CD4-positive, CD25-positive, alpha-beta regulatory T cell (primary cell): ENCODE data around the gene CPSF3. TPM values are rescaled to one million over a fixed set of nuclear protein-coding genes. Genes with fewer than 3 reads are reported as not detected.
A peak's percentile ranks its signal among the peaks of the same experiment; 100 is the strongest.

Experiments
- ATAC-seq, 2 donors: fragments of 150-1000 bp; cut with Tn5 transposase; one replicate each; pipeline ENCODE4 v1.10.0; 2021; ENCODE audit warnings: low read depth in 2 of 2, moderate number of reproducible peaks in 2 of 2, moderate library complexity in 1 of 2
- DNase-seq, 3 donors: peaks; one replicate each; pipeline versions ENCODE4 v3.0.0 to v3.0.0-alpha.2; 2012 to 2022; ENCODE audit warnings: mixed read lengths in 1 of 3
- H3K27ac ChIP-seq: one replicate; pipeline ENCODE4 v1.7.0; 2013; ENCODE audit warnings: mild to moderate bottlenecking, low read length; ENCODE audit not compliant: insufficient read depth, poor library complexity, severe bottlenecking
- H3K27me3 ChIP-seq: one replicate; pipeline ENCODE4 v1.7.0; 2013; ENCODE audit warnings: low read length; ENCODE audit not compliant: control insufficient read depth, insufficient read depth
- H3K36me3 ChIP-seq: one replicate; pipeline ENCODE4 v1.7.0; 2013; ENCODE audit warnings: mild to moderate bottlenecking, low read length, moderate library complexity; ENCODE audit not compliant: control insufficient read depth, insufficient read depth
- H3K4me1 ChIP-seq: 2 replicates; pipeline ENCODE4 v1.7.0; 2013; ENCODE audit warnings: mild to moderate bottlenecking, low read length; ENCODE audit not compliant: insufficient read depth, control insufficient read depth, poor library complexity, severe bottlenecking
- H3K4me3 ChIP-seq: one replicate; pipeline ENCODE4 v1.7.0; 2013; ENCODE audit warnings: low read depth, mild to moderate bottlenecking, low read length, moderate library complexity
- H3K9me3 ChIP-seq, 2 experiments: 1 replicate in 1 of 2; 2 replicates in 1 of 2; pipeline ENCODE4 v1.7.0; 2013; ENCODE audit warnings: low read length in 2 of 2, mild to moderate bottlenecking in 1 of 2, moderate library complexity in 1 of 2; ENCODE audit not compliant: control insufficient read depth in 2 of 2
- H3K27ac Mint-ChIP-seq, 3 donors: one replicate each; pipeline ENCODE4 v1.8.0; 2020 to 2022; ENCODE audit warnings: mild to moderate bottlenecking in 3 of 3, mixed read lengths in 3 of 3, moderate library complexity in 2 of 3
- H3K27me3 Mint-ChIP-seq: one replicate; pipeline ENCODE4 v1.8.0; 2022; ENCODE audit warnings: mild to moderate bottlenecking, mixed read lengths
- H3K36me3 Mint-ChIP-seq: one replicate; pipeline ENCODE4 v1.8.0; 2020; ENCODE audit warnings: mixed read lengths
- H3K4me1 Mint-ChIP-seq, 4 donors: one replicate each; pipeline ENCODE4 v1.8.0; 2020 to 2022; ENCODE audit warnings: mixed read lengths in 4 of 4, mild to moderate bottlenecking in 1 of 4
- H3K4me3 Mint-ChIP-seq, 4 donors: one replicate each; pipeline ENCODE4 v1.8.0; 2020 to 2022; ENCODE audit warnings: mild to moderate bottlenecking in 4 of 4, mixed read lengths in 4 of 4, moderate library complexity in 3 of 4
- H3K9me3 Mint-ChIP-seq, 7 donors: one replicate each; pipeline ENCODE4 v1.8.0; 2020 to 2022; ENCODE audit warnings: mixed read lengths in 7 of 7, mild to moderate bottlenecking in 3 of 7, moderate library complexity in 2 of 7
- polyA plus RNA-seq, 4 donors: library from polyadenylated mRNA; unstranded; fragments of 300-500 nt; fragmentation: Illumina TruSeq; gene quantifications; one replicate each; pipeline ENCODE4 v1.2.3, GENCODE V29; 2021
- total RNA-seq: library from RNA; stranded (reverse); gene quantifications from one replicate; pipeline ENCODE4 v1.2.3, GENCODE V29; 2022

The CPSF3 gene
- total and polyA plus RNA-seq, 5 donors from 2014 or later = 23.1 to 37.8 (median 35.4) TPM

GRCh38 chr2:9474361-9475057 lies 51.1 kb downstream of the CPSF3 start, which contains the start of gene IAH1:
TSS of gene IAH1 (plus strand) at chr2:9474551. CDS start at chr2:9474567, 16 bp downstream.
- Mint-ChIP-seq H3K36me3 (peaks cover 15% of the 10 kb centered on the region), H3K27ac (peak within 1 kb of the TSS; percentile 77 to 95 (median 87)), H3K9me3 (no peaks in the 10 kb centered on the region), H3K4me1 (peaks cover 40 to 55% (median 48%) of the 10 kb centered on the region in 4 donors), H3K4me3 (peak within 1 kb of the TSS; percentile 86 to 97 (median 92)), H3K27me3 (no peaks in the 10 kb centered on the region)
- Histone ChIP-seq H3K4me1 (peaks cover 38% of the 10 kb centered on the region), H3K27me3 (no peaks in the 10 kb centered on the region), H3K36me3 (peaks cover 8% of the 10 kb centered on the region), H3K27ac (peak within 1 kb of the TSS; percentile 94), H3K4me3 (peak within 1 kb of the TSS; percentile 89), H3K9me3 (no peaks in the 10 kb centered on the region)
- ATAC-seq = peak; percentile 81 to 82
- DNase-seq = peak; percentile 75 to 80 (median 76)

DNA sequence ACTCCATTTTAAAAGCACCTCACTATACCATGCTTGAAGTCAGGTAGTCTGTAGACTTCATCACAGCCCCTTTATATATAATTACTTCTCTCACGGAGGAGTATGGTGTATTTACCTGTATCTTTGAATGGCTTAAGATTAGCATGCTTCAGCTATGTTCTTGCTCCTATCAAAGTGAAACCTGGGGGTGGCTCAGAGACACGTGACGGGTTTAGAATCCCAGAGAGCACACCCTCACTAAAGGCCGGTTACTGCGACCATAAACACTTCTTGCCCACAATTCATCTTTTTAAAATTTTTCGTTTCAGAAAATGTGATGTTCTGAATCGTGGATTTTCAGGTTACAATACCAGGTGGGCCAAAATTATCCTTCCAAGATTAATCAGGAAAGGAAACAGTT lies 54.5 kb downstream of the CPSF3 start:
- H3K27ac Mint-ChIP-seq = peak overlapping the region; percentile 4 to 60 (median 34)
- ATAC-seq = no peak
- H3K27ac ChIP-seq = no peak overlapping the region

GRCh38 chr2:9478526-9478925 lies 55.1 kb downstream of the CPSF3 start:
- peaks cover 42% of the 10 kb centered on the region for H3K36me3 ChIP-seq

More for the DNA sequence above, 54.5 kb downstream of the CPSF3 start:
- H3K9me3 ChIP-seq = no peaks in the 10 kb centered on the region
- Mint-ChIP-seq H3K4me3 (peak overlapping the region in 2 of 4 donors; percentile 61 to 96), H3K9me3 (no peaks in the 10 kb centered on the region), H3K27me3 (no peaks in the 10 kb centered on the region), H3K4me1 (peaks cover 46 to 66% (median 56%) of the 10 kb centered on the region in 4 donors), H3K36me3 (peaks cover 27% of the 10 kb centered on the region)
- H3K36me3 ChIP-seq = peaks cover 36% of the 10 kb centered on the region
- no peak overlapping the region for H3K4me3 ChIP-seq
- no peaks in the 10 kb centered on the region for H3K27me3 ChIP-seq
- peak in 1 of 3 donors; percentile 27 for DNase-seq
- H3K4me1 ChIP-seq = peaks cover 38% of the 10 kb centered on the region

GRCh38 chr2:9480157-9480556 lies 56.7 kb downstream of the CPSF3 start:
- Histone ChIP-seq H3K27ac (no peak overlapping the region), H3K4me1 (peaks cover 21% of the 10 kb centered on the region), H3K9me3 (no peaks in the 10 kb centered on the region), H3K36me3 (peaks cover 59% of the 10 kb centered on the region), H3K27me3 (no peaks in the 10 kb centered on the region), H3K4me3 (no peak overlapping the region)
- peak overlapping the region in 1 of 3 donors; percentile 46 for H3K27ac Mint-ChIP-seq
- no peak overlapping the region for H3K4me3 Mint-ChIP-seq
- no peaks in the 10 kb centered on the region for H3K9me3 Mint-ChIP-seq
- peaks cover 39 to 58% (median 48%) of the 10 kb centered on the region in 4 donors for H3K4me1 Mint-ChIP-seq
- peaks cover 44% of the 10 kb centered on the region for H3K36me3 Mint-ChIP-seq
- DNase-seq (no peak), ATAC-seq (no peak)
- no peaks in the 10 kb centered on the region for H3K27me3 Mint-ChIP-seq

More at GRCh38 chr2:9478526-9478925, 55.1 kb downstream of the CPSF3 start:
- H3K4me3 ChIP-seq = no peak overlapping the region
- Mint-ChIP-seq H3K36me3 (peaks cover 30% of the 10 kb centered on the region), H3K4me3 (peak overlapping the region in 1 of 4 donors; percentile 21), H3K27me3 (no peaks in the 10 kb centered on the region), H3K27ac (peak overlapping the region in 2 of 3 donors; percentile 4 to 60), H3K4me1 (peaks cover 40 to 62% (median 51%) of the 10 kb centered on the region in 4 donors), H3K9me3 (no peaks in the 10 kb centered on the region)
- H3K4me1 ChIP-seq = peaks cover 32% of the 10 kb centered on the region
- ATAC-seq (no peak), DNase-seq (no peak)
- no peaks in the 10 kb centered on the region for H3K27me3 ChIP-seq
- no peak overlapping the region for H3K27ac ChIP-seq
- H3K9me3 ChIP-seq = no peaks in the 10 kb centered on the region

- ATAC-seq (no peak), DNase-seq (no peak)
- peaks cover 45% of the 10 kb centered on the region for H3K36me3 Mint-ChIP-seq
- Histone ChIP-seq H3K4me1 (no peaks in the 10 kb centered on the region), H3K4me3 (no peak overlapping the region), H3K27ac (no peak overlapping the region), H3K27me3 (no peaks in the 10 kb centered on the region), H3K9me3 (no peaks in the 10 kb centered on the region), H3K36me3 (peaks cover 85% of the 10 kb centered on the region)
- no peaks in the 10 kb centered on the region for H3K9me3 Mint-ChIP-seq
- H3K4me3 Mint-ChIP-seq = no peak overlapping the region
- no peaks in the 10 kb centered on the region for H3K27me3 Mint-ChIP-seq
- peaks cover 19 to 32% (median 26%) of the 10 kb centered on the region in 4 donors for H3K4me1 Mint-ChIP-seq
- H3K27ac Mint-ChIP-seq = no peak overlapping the region
These were observed 59.7 kb downstream of the CPSF3 start for GRCh38 chr2:9483107-9483506.

GRCh38 chr2:9484533-9484932 lies 61.1 kb downstream of the CPSF3 start:
- H3K9me3 Mint-ChIP-seq = no peaks in the 10 kb centered on the region
- Histone ChIP-seq H3K36me3 (peaks cover 92% of the 10 kb centered on the region), H3K9me3 (no peaks in the 10 kb centered on the region), H3K27me3 (no peaks in the 10 kb centered on the region), H3K4me1 (no peaks in the 10 kb centered on the region), H3K27ac (no peak overlapping the region), H3K4me3 (no peak overlapping the region)
- peak overlapping the region in 1 of 3 donors; percentile 79 for H3K27ac Mint-ChIP-seq
- peaks cover 9 to 25% (median 20%) of the 10 kb centered on the region in 4 donors for H3K4me1 Mint-ChIP-seq
- no peak for DNase-seq
- H3K4me3 Mint-ChIP-seq = no peak overlapping the region
- H3K36me3 Mint-ChIP-seq = peaks cover 50% of the 10 kb centered on the region
- ATAC-seq = no peak
- no peaks in the 10 kb centered on the region for H3K27me3 Mint-ChIP-seq

DNA sequence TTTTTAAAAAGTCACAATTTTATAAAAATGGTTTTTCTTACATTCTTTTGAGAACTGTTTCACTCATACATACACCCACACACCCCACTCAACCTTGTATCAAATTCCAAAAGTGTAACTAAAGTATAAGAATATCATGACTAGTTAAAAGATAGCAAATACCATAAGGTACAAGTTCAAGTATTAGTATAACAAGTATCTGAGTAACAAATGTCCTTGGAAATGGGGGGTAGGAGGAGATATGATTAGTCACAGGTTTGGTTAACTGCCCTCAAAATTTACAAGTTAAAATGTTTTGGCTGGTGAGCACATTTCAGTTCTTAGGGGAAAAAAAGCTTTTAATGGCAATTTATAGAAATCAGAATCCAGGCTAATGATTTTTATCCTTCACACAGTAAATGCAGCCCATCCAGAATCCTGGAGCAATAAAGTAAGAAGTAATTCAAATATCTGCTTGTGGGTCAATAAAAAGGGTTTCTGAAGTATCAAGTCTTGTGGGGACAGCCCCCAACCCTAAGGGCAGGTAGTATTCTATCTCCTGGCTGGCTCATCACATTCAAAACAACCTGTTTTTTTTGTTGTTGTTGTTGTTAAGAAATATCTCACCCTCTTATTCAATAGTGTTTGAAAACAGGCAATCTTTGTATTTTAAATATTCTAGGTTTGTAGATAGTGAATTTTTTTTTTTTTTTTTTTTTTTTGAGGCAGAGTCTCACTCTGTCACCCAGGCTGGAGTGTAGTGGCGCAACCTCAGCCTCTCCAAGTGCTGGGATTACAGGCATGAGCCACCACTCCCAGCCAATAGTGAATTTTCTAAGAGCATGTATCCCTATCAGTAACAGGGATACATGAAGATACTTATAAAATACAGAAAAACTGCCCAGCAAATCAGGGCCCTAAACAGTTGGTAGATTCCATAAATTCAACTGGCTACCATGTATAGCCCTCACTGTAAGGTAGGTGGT lies 65.4 kb downstream of the CPSF3 start:
- no peak for ATAC-seq

More for the DNA sequence above, 65.4 kb downstream of the CPSF3 start:
- DNase-seq = no peak
- no peak overlapping the region for H3K4me3 ChIP-seq
- no peaks in the 10 kb centered on the region for H3K4me1 ChIP-seq
- Mint-ChIP-seq H3K9me3 (no peaks in the 10 kb centered on the region), H3K27ac (peak overlapping the region in 2 of 3 donors; percentile 54 to 67), H3K36me3 (peaks cover 49% of the 10 kb centered on the region), H3K27me3 (no peaks in the 10 kb centered on the region), H3K4me3 (no peak overlapping the region), H3K4me1 (peaks cover 7 to 19% (median 12%) of the 10 kb centered on the region in 4 donors)
- no peaks in the 10 kb centered on the region for H3K27me3 ChIP-seq
- peaks cover 96% of the 10 kb centered on the region for H3K36me3 ChIP-seq
- no peaks in the 10 kb centered on the region for H3K9me3 ChIP-seq
- peak overlapping the region; percentile 6 for H3K27ac ChIP-seq
